HepG2 (cell line): Measurements from ENCODE around the gene ELAVL3. TPM values are rescaled to one million over a fixed set of nuclear protein-coding genes. Genes with fewer than 3 reads are reported as not detected.

Source experiments
- AKAP8 ChIP-seq: sonication (generic); formaldehyde crosslinking; IDR thresholded peaks from 2 replicates; pipeline ENCODE4 v1.5.1; 2020; ENCODE audit warnings: mild to moderate bottlenecking, missing genetic modification reagents
- ARHGAP35 ChIP-seq: sonication (generic); formaldehyde crosslinking; IDR thresholded peaks from 2 replicates; pipeline ENCODE4 v1.9.0; 2022; ENCODE audit warnings: mild to moderate bottlenecking, inconsistent platforms, moderate library complexity, missing genetic modification reagents, borderline replicate concordance
- EED ChIP-seq: sonication (generic); formaldehyde crosslinking; IDR thresholded peaks from 2 replicates; pipeline ENCODE4 v1.5.0; 2020; ENCODE audit warnings: mild to moderate bottlenecking, missing genetic modification reagents
- ELF4 ChIP-seq: sonication (generic); formaldehyde crosslinking; IDR thresholded peaks from 2 replicates; pipeline ENCODE4 v1.5.0; 2020; ENCODE audit warnings: missing genetic modification reagents, mild to moderate bottlenecking, moderate library complexity, borderline replicate concordance
- HDAC1 ChIP-seq: sonication (generic); formaldehyde crosslinking; IDR thresholded peaks from 2 replicates; pipeline ENCODE4 v1.5.1; 2020; ENCODE audit warnings: mild to moderate bottlenecking, missing genetic modification reagents
- HDAC2 ChIP-seq: sonication (generic); formaldehyde crosslinking; IDR thresholded peaks from 2 replicates; pipeline ENCODE4 v1.4.0; 2020; ENCODE audit warnings: missing genetic modification reagents
- HNF1B ChIP-seq: sonication (generic); formaldehyde crosslinking; IDR thresholded peaks from 2 replicates; pipeline ENCODE4 v1.5.1; 2020; ENCODE audit warnings: mild to moderate bottlenecking, moderate library complexity, missing genetic modification reagents
- HNRNPLL ChIP-seq: fragments of 200-400 bp; formaldehyde crosslinking; IDR thresholded peaks from 2 replicates; pipeline ENCODE4 v1.6.1; 2017; ENCODE audit warnings: mild to moderate bottlenecking, low read depth, low read length; ENCODE audit not compliant: poor library complexity, severe bottlenecking
- IKZF1 ChIP-seq: fragments of 450-650 bp; IDR thresholded peaks from 2 replicates; pipeline ENCODE4 v1.7.1; 2016
- NR2F1 ChIP-seq, 2 experiments: fragments of 450-650 bp in 1 of 2; formaldehyde crosslinking in 1 of 2; IDR thresholded peaks; 2 replicates each; pipeline versions ENCODE4 v1.5.0 to v1.6.1; 2016 to 2020; ENCODE audit warnings: mild to moderate bottlenecking in 1 of 2, missing compliant biosample characterization in 1 of 2, missing genetic modification reagents in 1 of 2, moderate library complexity in 1 of 2
- POGK ChIP-seq: sonication (generic); formaldehyde crosslinking; conservative IDR thresholded peaks from 2 replicates; pipeline ENCODE4 v1.8.0; 2022; ENCODE audit warnings: mild to moderate bottlenecking, moderate library complexity, missing genetic modification reagents
- PRMT3 ChIP-seq: sonication (generic); formaldehyde crosslinking; IDR thresholded peaks from 2 replicates; pipeline ENCODE4 v1.8.1; 2022; ENCODE audit warnings: low read depth, mild to moderate bottlenecking, moderate library complexity, missing genetic modification reagents, borderline replicate concordance
- RCOR2 ChIP-seq: IDR thresholded peaks from 2 replicates; pipeline ENCODE4 v1.6.1; 2016; ENCODE audit warnings: missing biosample characterization, missing genetic modification reagents
- RXRB ChIP-seq: IDR thresholded peaks from 2 replicates; pipeline ENCODE4 v1.6.1; 2016; ENCODE audit warnings: borderline replicate concordance, missing genetic modification reagents, missing compliant biosample characterization
- SMAD1 ChIP-seq: sonication (generic); formaldehyde crosslinking; IDR thresholded peaks from 2 replicates; pipeline ENCODE4 v1.4.0; 2020; ENCODE audit warnings: missing genetic modification reagents, low read depth, mild to moderate bottlenecking, borderline replicate concordance
- SYNCRIP ChIP-seq: fragments of 200-400 bp; formaldehyde crosslinking; IDR thresholded peaks from 2 replicates; pipeline ENCODE4 v1.6.1; 2018; ENCODE audit warnings: mild to moderate bottlenecking, low read depth, low read length; ENCODE audit not compliant: insufficient read depth
- XRCC5 ChIP-seq: fragments of 200-400 bp; formaldehyde crosslinking; optimal IDR thresholded peaks from 2 replicates; pipeline ENCODE3; 2017; ENCODE audit warnings: mild to moderate bottlenecking, low read length
- ZBTB7A ChIP-seq: sonication (generic); formaldehyde crosslinking; IDR thresholded peaks from 2 replicates; pipeline ENCODE4 v1.8.0; 2022; ENCODE audit warnings: mild to moderate bottlenecking, missing genetic modification reagents
- ZNF12 ChIP-seq: sonication (generic); formaldehyde crosslinking; IDR thresholded peaks from 2 replicates; pipeline ENCODE4 v1.5.0; 2020; ENCODE audit warnings: missing genetic modification reagents
- ZNF160 ChIP-seq: sonication (generic); formaldehyde crosslinking; IDR thresholded peaks from 2 replicates; pipeline ENCODE4 v1.8.0; 2022; ENCODE audit warnings: mild to moderate bottlenecking, inconsistent platforms, missing genetic modification reagents
- ZNF276 ChIP-seq: sonication (generic); formaldehyde crosslinking; IDR thresholded peaks from 2 replicates; pipeline ENCODE4 v1.4.0; 2020; ENCODE audit warnings: mild to moderate bottlenecking, low read depth, missing genetic modification reagents
- ZNF326 ChIP-seq: sonication (generic); formaldehyde crosslinking; IDR thresholded peaks from 2 replicates; pipeline ENCODE4 v1.4.0; 2020; ENCODE audit warnings: missing genetic modification reagents, borderline replicate concordance
- ZNF639 ChIP-seq: conservative IDR thresholded peaks from 2 replicates; pipeline ENCODE4 v1.6.1; 2018; ENCODE audit warnings: missing genetic modification reagents
- ZNF644 ChIP-seq: IDR thresholded peaks from 2 replicates; pipeline ENCODE4 v1.6.1; 2016; ENCODE audit warnings: low read depth
- ZNF7 ChIP-seq: IDR thresholded peaks from 2 replicates; pipeline ENCODE4 v1.6.1; 2016; ENCODE audit warnings: missing biosample characterization, missing genetic modification reagents
- polyA plus RNA-seq, 8 experiments: library from polyadenylated mRNA; depleted of rRNA in 3 of 8; stranded (reverse) in 7 of 8; unstranded in 1 of 8; fragments of >200 nt; fragmentation: Illumina TruSeq in 4 of 8; extraction: Trizol in 4 of 8; gene quantifications; 2 replicates each; pipeline versions ENCODE4 v1.2.1 to v1.2.3, GENCODE V29; 2011 to 2016; ENCODE audit warnings: low read depth in 4 of 8, missing spikeins in 1 of 8, mixed read lengths in 1 of 8; ENCODE audit not compliant: insufficient read depth in 1 of 8
- total RNA-seq, 5 experiments: library from RNA; depleted of rRNA; stranded (reverse); fragments of >200 nt; fragmentation: Illumina TruSeq; extraction: Trizol; gene quantifications; 2 replicates each; pipeline ENCODE4 v1.2.3, GENCODE V29; 2016; ENCODE audit warnings: low read depth in 1 of 5

Gene ELAVL3
- total and polyA plus RNA-seq, 2 of the 13 experiments (the other 11 are each of a cell fraction or from before 2014, with no cell fraction given), result 0.03 TPM; not detected in 1

- TF ChIP-seq ZNF639 (CRISPR knock-in tag) (no peak), HDAC1 (CRISPR knock-in tag) (no peak), AKAP8 (CRISPR knock-in tag) (peak; percentile 34; the same call in 1 of the 2 replicates), XRCC5 (no peak), ZBTB7A (CRISPR knock-in tag) (no peak), ZNF276 (CRISPR knock-in tag) (no peak), SMAD1 (CRISPR knock-in tag) (no peak), ZNF7 (no peak), ZNF12 (no peak), NR2F1 (CRISPR knock-in tag; IDR thresholded peaks at IDR 0.05) (no peak), HDAC2 (no peak), ZNF326 (CRISPR knock-in tag) (no peak), ARHGAP35 (CRISPR knock-in tag) (no peak), RCOR2 (CRISPR knock-in tag) (no peak), SYNCRIP (no peak), HNF1B (CRISPR knock-in tag) (no peak), EED (no peak), ZNF644 (CRISPR knock-in tag) (no peak), RXRB (CRISPR knock-in tag) (no peak), IKZF1 (no peak), PRMT3 (CRISPR knock-in tag) (0 out of 2 replicates have a peak, but pooled peaks have one; percentile 52), HNRNPLL (no peak), ELF4 (CRISPR knock-in tag) (no peak; the same call in 1 of the 2 replicates), ZNF160 (CRISPR knock-in tag) (0 out of 2 replicates have a peak, but pooled peaks have one; percentile 5), POGK (CRISPR knock-in tag) (0 out of 2 replicates have a peak, but pooled peaks have one; percentile 14)
Measured at GRCh38 chr19:11435833-11436313, 45.0 kb downstream of the ELAVL3 start (continued).
